GM18505 (cell line): Measurements from ENCODE around the gene GAMT.

Experiments
- ATAC-seq: cut with Tn5 transposase; IDR thresholded peaks from one replicate; pipeline ENCODE4 v1.9.1; 2021; ENCODE audit not compliant: unreplicated experiment
- POLR2A ChIP-seq: IDR thresholded peaks from 4 replicates; pipeline ENCODE4 v1.6.1; 2011; ENCODE audit warnings: borderline replicate concordance; ENCODE audit not compliant: insufficient read depth, insufficient read length; ENCODE audit errors: extremely low read depth

The GAMT gene

DNA sequence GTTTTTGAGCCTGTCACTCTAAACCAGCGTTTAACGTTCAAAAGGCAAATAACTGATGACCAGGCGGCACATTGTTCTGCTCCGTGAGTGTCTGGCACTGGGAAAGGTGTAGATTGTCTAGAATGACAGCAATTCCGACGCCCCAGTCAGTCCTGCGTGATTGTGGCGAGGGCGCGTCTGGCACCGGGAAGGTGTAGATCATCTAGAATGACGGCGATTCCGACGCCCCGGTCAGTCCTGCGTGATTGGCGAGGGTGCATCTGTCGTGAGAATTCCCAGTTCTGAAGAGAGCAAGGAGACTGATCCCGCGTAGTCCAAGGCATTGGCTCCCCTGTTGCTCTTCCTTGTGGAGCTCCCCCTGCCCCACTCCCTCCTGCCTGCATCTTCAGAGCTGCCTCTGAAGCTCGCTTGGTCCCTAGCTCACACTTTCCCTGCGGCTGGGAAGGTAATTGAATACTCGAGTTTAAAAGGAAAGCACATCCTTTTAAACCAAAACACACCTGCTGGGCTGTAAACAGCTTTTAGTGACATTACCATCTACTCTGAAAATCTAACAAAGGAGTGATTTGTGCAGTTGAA is 43.7 kb downstream of the GAMT start:
- TF ChIP-seq POLR2A, result no peak
- ATAC-seq, result no peak

DNA sequence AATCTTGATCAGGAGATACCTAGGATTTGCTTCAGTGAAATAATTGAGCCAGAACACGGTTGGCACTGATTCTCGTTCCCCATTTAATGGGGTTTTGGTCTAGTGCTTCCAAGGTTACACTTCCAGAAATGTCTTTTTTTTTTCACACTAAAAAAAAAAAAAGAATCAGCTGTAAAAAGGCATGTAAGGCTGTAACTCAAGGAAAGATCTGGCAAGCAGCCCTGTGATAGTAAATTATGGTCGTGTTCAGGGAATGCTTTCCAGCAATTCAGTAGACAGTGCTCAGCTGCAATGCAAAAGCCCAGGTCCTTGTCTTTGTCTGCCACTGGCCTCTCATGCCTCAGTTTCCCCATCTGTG is 44.9 kb downstream of the GAMT start:
- no peak for ATAC-seq
- no peak for TF ChIP-seq POLR2A

DNA sequence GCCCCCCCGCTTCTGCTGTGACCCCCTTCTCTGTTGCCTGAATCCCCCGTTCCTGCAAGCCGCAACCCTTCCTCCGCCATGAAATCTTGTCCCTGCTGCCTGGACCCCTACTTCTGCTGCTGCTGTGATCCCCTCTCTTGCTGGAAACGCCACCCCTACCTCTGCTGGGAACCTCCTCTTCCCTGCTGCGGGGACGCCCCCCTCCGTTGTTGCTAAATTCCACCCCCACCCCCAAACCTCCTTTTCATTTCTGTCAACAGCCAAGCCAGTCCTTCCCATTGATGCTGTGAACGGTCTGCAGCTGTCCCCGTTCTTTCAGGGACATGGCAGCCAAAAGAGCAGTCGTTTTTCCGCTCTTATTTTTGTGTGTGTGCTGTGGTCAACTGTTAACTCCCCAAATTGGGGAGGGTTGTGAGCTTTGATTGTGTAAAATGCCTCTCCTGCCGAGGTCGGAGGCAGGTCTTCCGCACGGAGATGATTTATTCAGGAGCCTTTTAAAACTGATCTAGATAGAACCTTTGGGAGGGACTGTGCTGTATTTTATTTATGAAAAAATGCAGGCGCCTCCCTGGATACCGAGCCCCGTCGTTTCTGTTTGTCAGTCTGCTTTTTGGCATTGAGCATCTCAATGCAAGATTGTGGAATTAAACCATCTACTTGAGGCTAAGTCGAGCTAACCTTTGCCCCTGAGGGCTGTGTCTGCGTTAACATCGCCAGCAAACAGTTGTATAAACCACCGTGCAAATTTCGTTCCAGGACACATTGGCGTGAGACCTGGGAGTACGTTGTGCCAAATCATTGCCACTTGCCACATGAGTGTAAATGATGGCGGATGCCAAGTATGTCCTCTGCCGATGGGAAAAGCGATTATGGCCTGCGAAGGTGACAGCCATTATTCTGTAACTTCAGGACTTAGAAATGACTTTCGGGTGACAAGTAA is 45.5 kb downstream of the GAMT start:
- no peak for TF ChIP-seq POLR2A
- no peak for ATAC-seq

DNA sequence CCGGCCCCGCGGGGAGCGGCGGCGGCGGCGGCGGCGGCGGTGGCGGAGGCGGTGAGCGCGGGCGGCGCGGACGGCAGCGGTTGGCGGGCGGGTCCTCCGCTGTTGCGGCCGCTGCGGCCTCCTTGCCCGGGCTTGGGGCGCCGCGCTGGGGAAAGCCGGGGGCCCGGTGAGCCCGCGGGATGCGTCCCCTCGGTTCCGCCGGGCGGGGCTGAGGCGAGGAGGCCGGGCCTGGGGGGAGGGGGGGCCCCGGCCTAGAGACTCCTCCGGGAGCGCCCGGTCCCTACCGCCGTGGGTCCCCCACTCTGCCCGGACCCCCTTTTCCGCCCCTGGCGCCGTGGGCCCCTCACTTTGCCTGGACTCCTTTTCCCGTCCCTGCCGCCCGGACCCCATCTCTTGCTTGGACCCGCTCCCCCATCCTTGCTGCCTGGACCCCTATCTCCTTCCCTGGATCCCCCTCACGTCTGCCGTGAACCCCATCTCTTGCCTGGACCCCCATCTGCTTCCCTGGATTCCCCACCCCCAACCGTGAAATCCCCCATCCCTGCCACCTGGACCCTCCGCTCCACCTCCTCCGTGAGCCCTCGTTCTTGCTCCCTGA is 46.3 kb downstream of the GAMT start:
- peak; percentile 42 for ATAC-seq
- no peak for TF ChIP-seq POLR2A

DNA sequence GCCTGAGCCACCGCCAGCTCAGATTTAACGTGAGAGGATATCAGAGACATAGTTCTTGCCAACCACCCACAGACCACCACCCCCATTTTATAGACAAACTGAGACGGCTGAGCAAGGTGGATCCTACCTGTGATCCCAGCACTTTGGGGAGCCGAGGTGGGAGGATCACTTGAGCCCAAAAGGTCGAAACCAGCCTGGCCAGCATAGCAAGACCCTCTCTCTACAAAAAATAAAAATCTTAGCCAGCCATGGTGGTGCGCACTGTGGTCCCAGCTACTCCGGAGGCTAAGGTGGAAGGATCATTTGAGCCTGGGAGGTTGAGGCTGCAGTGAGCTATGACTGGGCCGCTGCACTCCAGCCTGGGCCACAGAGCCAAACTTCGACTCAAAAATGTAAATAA is 48.2 kb downstream of the GAMT start:
- no peak for ATAC-seq
- TF ChIP-seq POLR2A, result no peak

DNA sequence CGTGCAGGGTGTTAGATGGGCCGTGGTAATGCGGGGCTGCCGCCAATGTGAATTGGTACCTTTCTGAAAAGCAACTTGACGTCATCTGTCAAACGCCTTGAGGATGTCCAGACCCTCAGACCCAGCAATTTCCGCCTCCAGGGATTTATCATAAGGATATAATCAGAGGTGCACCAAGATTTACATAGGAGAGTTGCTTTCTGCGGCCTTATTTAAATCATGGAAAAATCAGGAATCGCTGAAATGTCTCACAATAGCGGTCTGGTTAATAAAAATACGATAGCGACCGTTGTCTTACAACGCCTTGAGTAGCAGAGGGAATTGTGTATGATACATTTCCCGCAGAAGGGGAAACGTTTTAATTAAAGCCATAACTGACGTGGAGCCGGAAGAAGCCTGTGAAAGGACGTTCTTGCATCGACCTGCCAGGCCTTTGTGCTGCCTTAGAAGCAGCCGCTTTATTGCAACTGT is 49.9 kb downstream of the GAMT start:
- no peak for TF ChIP-seq POLR2A
- ATAC-seq, result no peak

DNA sequence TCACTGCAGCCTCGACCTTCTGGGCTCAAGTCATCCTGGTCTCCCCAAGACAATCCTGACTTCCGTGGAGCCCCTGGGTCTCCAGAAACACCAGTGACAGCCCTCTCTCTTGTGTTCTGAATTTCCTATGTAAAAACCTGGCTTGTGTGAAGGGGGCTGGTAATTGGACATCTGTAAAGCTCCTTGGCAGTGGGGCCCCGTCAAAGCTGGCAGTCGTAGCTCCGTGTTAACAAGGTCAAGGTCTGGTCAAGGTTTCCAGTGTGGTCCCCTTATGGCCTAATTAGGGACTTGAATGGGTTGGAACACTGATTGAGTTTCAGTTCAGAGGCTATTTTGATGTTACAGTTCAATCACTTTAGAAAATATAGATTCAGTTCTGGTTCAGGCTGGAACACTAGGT is 50.5 kb downstream of the GAMT start:
- TF ChIP-seq POLR2A, result no peak
- no peak for ATAC-seq

DNA sequence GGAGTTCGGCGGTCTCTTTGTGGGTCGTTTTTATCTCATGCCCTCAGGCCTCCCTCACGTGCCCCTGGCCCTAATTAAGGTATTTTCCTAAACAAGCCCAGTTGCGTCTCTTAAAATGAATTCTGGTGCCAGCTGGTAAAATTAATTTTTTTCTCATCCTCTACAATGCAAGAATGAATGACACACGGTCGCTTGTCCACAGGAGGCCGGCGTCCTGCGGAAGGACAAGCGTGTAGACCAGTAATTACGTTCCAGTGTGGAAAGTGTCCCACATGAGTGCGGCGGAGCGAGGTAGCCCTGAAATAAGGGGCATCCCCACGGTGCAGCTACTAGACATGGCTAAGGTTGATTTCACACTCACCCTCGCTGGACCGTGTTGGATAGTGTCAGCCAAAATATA is 52.1 kb downstream of the GAMT start:
- TF ChIP-seq POLR2A, result no peak
- no peak for ATAC-seq
